AG09309 (cell line): Measurements from ENCODE around the gene LRFN2.

Source experiments
- DNase-seq: peaks from one replicate; pipeline ENCODE4 v3.0.0-alpha.2; 2010; ENCODE audit warnings: low read depth
- H3K4me3 ChIP-seq: 2 replicates; pipeline ENCODE4 v1.5.1; 2011; ENCODE audit warnings: mild to moderate bottlenecking, low read depth, low read length, moderate library complexity; ENCODE audit not compliant: control insufficient read depth
- TF ChIP-seq, protein P1 (sequence below): IDR thresholded peaks from 2 replicates; pipeline ENCODE4 v1.5.1; 2011; ENCODE audit warnings: mild to moderate bottlenecking, low read depth, low read length, inconsistent platforms; ENCODE audit not compliant: insufficient read depth, control insufficient read depth; ENCODE audit errors: missing control alignments

LRFN2 gene

GRCh38 chr6:40627316-40627715, 40.2 kb upstream of the LRFN2 start:
- no peak for DNase-seq
- TF ChIP-seq, protein P1, sequence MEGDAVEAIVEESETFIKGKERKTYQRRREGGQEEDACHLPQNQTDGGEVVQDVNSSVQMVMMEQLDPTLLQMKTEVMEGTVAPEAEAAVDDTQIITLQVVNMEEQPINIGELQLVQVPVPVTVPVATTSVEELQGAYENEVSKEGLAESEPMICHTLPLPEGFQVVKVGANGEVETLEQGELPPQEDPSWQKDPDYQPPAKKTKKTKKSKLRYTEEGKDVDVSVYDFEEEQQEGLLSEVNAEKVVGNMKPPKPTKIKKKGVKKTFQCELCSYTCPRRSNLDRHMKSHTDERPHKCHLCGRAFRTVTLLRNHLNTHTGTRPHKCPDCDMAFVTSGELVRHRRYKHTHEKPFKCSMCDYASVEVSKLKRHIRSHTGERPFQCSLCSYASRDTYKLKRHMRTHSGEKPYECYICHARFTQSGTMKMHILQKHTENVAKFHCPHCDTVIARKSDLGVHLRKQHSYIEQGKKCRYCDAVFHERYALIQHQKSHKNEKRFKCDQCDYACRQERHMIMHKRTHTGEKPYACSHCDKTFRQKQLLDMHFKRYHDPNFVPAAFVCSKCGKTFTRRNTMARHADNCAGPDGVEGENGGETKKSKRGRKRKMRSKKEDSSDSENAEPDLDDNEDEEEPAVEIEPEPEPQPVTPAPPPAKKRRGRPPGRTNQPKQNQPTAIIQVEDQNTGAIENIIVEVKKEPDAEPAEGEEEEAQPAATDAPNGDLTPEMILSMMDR = no peak
- H3K4me3 ChIP-seq = no peak overlapping the region

- TF ChIP-seq, protein P1 = no peak
- DNase-seq = no peak
- H3K4me3 ChIP-seq = no peak overlapping the region
Observed at GRCh38 chr6:40626886-40627285, 39.7 kb upstream of the LRFN2 start.

DNA sequence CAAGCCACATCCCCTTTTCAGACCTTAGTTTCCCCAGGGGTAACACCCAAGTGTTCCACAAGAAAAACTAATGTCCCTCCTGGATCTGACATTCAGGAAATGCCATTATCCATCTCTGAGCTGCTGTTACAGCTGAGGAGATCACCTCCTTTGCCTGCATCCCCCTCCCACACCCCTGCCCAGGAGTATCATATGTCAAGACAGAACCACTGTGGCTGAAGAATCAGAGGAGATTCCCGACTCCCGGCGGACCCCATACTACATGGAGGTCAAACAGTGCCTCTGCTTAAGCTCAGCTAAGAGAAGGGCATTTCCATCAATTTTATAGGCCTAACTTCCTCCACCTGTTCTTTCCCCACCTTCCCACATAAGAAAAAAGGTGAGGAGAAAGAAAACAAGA, 36.8 kb upstream of the LRFN2 start:
- no peak overlapping the region for H3K4me3 ChIP-seq
- TF ChIP-seq, protein P1 = no peak
- DNase-seq = no peak

GRCh38 chr6:40623178-40623577, 36.0 kb upstream of the LRFN2 start:
- TF ChIP-seq, protein P1 = no peak
- no peak overlapping the region for H3K4me3 ChIP-seq
- no peak for DNase-seq

DNA sequence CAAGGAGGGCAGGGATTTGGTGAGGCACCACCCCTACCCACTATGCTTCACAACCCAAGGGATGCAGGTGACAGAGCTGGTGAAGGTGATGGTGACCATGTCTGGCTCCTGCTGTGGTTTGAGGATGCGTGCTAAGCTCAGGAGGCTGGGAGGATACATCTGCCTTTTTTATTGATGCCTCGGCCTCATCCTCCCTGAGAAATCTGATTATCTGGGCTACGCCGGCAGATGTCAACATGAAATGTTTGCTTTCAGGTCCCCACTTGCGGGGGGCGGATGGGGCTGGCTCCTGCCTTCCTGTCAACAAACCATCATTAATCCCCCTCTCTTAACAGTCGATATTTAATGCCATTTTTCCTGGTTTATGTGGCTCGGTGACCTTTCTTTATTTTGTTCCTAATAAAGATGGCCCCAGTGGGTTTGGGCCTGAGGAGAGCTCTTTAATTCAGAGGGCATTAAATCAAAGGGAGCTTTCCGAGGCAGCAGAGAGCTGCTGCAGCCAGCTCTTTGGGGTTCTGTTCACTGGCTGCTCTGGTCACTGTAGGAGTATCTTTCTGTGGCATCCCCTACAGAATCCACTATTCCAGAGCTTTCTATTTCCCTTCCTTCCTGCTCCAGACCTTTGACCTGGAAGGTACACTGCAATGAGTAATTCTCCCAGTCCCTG, 33.5 kb upstream of the LRFN2 start:
- DNase-seq = no peak
- TF ChIP-seq, protein P1 = no peak
- no peak overlapping the region for H3K4me3 ChIP-seq

GRCh38 chr6:40614671-40615070, 27.5 kb upstream of the LRFN2 start:
- no peak for DNase-seq
- H3K4me3 ChIP-seq = no peak overlapping the region
- TF ChIP-seq, protein P1 = no peak
